Measurements from ENCODE around the gene DCC.

- TF ChIP-seq CTCF (IDR thresholded peaks at IDR 0.05), result no peak
- no peak for TF ChIP-seq POLR2A (IDR thresholded peaks at IDR 0.05)
These were observed 214.2 kb downstream of the DCC start for GRCh38 chr18:52554180-52554579.

All from tibial nerve (tissue), 3 donors.